HG02588 (cell line): ENCODE data around the gene RAB11FIP3.

Experiments
- ATAC-seq: cut with Tn5 transposase; IDR thresholded peaks from one replicate; pipeline ENCODE4 v1.9.1; 2021; ENCODE audit warnings: mild to moderate bottlenecking, moderate library complexity; ENCODE audit not compliant: unreplicated experiment

The RAB11FIP3 gene

DNA sequence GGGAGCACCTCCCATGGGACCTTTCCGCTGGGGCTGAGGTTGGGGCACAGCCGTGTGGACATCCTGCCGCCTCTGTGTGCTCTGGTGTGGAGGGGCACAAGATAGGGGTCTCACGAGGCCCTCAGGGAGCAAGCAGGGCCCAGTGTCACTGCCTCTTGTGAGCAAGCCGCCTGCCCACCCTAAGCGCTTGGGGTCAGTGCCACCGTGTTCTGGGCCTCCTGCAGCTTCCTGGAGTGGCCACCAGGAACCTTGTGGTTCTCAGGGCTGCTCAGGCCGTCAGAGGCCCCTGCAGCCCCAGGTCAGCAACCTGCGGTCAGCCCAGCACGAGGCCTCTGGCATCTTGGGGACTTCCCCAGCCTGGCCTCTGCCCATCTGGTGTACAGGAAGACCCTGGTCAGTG lies 88.5 kb downstream of the RAB11FIP3 start:
- no peak for ATAC-seq

DNA sequence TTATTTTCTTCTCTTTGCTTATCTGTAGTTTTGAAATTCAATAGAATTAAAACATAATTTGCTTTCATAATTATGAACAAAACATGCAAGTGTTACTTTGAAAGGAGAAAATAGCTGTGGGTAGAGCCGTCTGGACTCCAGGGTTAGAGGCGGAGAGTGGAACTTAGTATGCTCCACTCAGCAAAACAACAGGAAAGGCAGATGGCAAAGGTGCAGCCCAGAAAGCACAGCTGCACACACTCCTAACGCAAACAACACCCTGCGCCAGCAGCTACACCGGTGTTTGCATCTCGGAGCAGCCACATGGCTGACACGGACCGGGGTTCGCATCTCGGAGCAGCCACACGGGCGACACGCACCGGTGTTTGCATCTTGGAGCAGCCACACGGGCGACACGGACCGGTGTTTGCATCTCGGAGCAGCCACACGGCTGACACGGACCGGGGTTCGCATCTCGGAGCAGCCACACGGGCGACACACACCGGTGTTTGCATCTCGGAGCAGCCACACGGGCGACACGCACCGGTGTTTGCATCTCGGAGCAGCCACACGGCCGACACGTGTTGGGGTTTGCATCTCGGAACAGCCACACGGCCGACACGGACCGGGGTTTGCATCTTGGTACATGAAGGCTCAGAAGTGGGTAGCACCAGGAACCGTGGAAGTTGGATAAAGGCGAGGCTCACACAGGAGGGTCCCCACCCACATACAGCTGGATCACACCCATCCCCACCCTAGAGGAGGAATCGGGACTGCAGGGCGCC lies 89.9 kb downstream of the RAB11FIP3 start:
- ATAC-seq, result no peak

DNA sequence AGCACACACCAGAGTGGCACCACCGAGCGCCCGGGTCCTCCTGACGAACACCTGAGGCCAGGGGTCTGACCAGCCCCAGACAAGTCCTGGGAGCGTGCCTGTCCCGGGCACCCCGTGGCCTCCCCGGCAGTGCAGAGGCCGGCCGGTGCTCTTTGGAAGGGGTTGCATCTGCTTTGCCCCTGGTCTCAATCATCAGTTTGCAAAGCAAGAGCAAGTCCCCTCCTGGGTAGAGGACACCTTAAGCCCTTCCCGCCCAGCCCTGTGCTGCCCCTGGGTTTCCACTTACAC lies 90.4 kb downstream of the RAB11FIP3 start:
- ATAC-seq, result no peak

DNA sequence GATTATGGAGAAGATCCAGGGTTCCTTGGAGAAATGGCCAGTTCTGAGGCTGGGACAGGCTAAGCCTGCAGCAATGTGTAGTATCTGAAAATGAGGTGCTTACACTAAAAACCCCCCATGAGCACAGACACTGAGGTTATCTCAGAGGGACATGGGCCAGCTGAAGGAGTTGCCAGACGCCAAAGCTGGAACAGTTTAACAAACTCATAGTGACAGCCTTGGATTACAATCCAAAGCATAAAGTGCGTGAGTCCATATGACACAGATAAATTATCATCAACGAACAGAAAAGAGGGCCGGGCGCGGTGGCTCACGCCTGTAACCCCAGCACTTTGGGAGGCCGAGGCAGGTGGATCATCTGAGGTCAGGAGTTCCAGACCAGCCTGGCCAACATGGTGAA lies 90.9 kb downstream of the RAB11FIP3 start:
- no peak for ATAC-seq

DNA sequence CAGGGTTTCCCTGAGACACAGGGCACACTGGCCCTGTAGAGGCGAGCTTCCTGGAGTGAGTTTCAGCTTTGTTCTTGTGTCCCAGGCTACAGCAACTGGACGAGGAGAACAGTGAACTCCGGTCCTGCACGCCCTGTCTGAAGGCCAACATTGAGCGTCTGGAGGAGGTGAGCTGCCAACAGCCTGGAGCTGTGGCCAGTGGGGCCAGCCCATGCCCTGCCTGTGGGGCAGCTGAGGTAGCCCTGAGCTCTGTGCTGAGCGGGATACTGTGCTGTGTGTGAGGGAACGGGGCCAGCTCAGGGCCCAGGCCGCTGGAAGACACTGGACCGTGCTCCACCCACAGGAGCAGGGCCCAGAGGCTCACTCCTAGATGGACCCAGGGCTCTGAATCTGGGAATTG lies 93.4 kb downstream of the RAB11FIP3 start:
- no peak for ATAC-seq

DNA sequence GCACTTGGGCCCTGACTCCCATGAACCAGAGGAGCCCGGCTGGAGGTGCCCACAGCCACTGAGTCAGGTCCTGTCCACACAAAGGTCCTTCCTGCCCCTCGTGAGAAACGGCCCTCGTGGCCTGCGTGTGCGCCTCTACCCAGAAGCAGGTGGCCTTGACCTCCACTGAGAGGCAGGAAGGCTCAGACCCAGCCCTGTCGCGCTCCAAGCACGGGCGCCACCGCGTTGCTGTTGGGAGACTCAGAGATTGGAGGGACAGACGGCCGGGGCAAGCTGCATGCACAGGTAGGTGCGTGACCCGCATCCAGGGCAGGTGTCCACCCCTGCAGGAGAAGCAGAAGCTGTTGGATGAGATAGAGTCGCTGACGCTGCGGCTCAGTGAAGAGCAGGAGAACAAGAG lies 94.0 kb downstream of the RAB11FIP3 start:
- ATAC-seq, result no peak

DNA sequence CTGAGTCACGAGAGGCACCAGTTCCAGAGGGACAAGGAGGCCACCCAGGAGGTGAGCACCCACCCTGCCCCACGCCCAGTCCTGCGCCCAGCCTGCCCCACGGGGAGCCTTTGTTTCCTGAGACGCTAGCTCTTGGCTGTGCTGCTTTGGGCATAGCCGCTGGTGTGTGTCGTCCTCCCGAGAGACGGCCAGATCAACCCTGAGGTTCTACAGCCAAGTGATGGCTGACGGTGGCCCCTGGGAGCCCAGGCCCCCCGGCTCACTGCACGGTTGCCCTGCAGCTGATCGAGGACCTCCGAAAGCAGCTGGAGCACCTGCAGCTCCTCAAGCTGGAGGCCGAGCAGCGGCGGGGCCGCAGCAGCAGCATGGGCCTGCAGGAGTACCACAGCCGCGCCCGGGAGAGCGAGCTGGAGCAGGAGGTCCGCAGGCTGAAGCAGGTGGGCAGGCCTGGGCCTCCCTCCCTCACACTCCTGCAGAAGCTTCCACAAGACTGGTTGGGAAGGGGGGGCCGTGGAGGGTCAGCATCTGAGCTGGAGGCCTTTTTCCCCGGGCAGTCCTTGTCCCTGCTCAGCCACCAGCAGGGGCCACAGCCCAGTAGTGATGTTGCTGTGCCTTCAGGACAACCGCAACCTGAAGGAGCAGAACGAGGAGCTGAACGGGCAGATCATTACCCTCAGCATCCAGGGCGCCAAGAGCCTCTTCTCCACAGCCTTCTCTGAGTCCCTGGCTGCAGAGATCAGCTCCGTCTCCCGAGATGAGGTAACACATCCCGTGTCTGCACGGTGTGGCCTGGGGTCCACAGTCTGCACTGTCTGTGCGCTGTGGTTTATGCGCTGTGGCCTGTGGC lies 94.6 kb downstream of the RAB11FIP3 start:
- ATAC-seq, result no peak

DNA sequence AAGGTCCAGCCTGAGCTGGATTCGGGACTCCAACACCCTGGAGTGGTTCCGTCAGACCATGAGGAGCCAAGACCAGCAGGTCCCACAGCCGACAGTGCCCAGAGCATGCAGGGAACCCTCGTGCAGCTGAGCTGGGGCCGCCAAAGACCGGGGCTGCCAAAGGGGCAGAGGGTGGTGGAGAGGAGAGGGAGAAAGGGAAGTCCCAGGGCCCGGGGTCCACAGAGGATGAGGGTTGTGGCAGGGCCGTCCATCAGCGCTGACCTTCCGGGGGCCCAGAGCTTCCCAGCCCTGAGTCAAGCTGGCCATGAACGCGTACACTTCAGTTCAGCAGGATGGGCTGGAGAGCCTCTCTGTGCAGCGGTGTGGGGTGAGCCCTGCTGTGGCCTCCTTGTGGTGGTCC lies 95.4 kb downstream of the RAB11FIP3 start:
- ATAC-seq, result no peak

DNA sequence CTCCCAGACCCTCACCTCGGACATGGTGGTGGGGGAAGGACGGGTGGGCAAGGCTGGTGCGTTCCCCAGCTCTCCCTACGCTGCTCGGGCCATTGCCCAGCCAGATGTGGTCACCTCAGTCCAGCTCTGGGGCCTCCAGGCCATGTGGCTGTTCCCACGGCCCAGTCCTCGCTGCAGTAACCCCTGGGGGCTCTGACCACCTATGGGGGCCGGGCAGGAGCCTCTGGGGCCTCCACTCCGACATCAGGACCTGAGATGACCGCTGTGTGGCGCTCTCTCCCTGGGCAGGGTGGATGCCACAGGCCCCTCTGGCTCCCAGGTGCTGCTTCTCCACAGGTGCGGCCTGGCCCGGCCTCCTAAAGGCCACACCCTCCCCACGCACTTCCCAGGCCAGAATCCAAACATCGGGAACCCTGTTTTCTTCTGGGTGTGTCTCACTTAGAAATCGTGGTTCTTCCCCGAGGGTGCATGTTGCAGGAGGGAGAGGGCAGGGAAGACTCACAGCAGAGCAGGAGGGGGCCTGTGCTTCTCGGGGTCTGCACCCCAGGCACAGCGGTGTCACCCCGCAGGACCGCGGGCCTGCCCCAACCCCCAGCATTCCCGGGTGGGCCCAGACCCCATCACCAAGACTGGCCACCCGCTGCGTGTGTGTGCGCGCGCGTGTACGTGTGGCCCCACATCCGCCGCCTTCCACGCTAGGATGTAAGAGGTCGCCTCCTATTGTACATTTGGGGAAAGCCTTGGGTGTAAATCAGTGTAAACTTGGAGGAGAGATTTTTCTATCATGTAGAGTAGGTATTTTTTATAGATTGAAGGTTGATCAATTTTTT lies 96.1 kb downstream of the RAB11FIP3 start:
- ATAC-seq, result no peak

DNA sequence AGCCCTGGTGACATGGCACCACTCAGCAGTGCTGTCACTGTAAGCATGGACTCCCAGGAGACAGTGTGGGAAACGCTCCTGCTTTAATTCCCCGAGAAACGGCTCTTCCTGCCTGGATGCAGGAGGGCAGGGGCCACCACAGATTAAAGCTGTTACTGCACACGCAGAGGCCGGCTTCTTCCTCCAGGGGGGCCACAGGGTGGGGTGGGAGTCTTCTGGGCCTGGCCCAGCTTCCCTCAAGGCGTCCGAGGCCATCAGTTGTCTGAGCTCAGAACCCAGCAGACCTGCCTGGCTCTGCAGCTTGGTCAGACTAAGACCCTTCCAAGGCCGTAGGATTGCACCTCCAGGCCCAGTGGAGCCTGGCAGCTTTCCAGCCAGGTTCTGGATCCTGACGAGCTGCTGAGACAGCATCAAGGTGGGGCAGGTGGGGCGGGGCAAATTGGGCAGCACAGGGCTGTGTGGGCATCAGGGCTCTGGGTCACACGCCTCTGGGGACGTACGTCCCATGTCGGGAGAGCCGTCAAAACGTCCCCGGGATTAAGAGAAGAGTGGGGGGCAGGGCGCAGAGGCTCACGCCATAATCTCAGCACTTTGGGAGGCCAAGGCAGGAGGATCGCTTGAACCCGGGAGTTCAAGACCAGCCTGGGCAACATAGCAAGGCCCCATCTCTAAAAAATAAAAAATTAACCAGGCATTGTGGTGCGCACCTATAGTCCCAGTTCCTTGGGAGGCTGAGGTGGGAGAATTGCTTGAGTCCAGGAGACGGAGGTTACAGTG lies 97.1 kb downstream of the RAB11FIP3 start:
- ATAC-seq, result no peak

DNA sequence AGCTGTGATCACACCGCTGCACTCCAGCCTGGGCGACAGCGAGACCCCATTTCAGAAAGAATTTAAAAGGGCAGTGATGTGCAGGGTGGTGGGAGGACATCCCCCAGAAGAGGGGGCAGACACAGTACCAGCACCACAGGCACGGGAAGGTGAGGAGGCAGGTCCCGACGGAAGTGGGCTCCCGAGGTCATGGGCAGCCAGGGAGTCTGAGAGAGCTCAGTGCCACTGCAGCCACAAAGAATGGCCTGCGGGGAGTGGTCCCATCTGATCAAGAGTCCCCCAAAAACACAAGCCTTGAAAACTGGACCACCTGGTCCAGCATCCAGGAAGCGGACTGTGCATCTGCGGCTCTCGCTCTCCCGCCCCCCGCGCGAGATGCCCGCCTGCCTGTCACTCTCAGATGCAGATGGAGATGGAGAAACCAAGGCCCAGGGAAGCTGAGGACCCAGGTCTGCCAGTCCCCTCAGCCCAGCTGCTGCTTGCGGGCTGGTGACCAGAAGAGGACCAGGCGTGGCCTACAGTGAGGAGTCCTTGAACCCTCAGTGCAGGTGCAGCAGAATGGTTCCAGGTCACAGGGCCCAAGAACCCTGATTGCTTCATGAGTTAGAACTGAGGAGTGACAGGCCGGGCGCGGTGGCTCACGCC lies 97.8 kb downstream of the RAB11FIP3 start:
- no peak for ATAC-seq

DNA sequence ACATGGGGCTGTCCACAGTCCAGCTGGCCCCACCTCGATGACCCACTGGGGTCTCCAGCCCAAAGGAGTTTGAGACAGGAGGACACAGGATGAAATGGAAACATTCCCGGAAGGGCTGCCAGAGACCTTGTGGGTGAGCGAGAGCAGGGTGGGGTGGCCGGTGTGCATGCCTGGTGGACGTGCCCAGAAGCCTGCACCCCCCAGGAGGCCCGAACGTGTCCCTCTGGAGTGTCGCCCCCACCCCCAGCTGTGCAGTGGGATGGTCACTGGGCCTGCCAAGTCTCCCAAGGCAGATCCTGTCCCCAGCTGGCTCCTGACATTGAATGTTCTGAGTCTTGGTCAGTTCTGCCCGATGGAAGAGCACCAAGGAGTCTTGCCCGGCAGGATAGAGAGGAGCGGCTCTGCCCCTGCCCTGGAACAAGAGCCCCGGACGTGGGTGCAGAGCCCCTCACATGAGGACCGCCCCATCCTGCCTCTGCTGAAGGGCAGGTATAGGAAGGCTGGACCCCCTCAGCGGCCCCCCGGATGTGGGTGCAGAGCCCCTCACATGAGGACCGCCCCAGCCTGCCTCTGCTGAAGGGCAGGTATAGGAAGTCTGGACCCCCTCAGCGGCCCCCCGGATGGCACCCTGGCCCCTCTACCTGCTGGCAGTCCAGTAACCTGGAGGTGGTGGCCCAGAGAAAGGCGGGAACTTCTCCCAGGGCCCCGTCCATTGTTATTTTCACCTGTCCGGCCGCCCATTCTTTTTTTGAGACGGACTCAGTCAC lies 99.0 kb downstream of the RAB11FIP3 start:
- ATAC-seq, result no peak

DNA sequence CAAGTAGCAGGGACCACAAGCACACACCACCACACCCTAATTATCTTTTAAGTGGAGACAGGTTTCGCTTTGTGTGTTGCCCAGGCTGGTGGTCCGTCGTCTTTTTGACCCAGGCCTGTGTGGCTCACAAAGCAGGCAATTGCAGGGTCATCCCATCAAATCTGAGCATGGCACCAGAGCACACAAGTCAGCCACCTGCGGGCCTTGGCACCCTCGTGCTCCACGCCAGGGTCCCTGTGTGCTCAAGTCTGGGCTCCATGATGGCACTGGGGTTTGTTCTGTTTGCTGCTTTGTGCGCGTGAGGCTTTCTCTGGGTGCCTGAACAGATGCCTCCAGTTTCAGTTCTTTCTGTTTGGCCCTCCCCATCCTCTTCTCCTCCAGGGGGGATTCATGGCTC lies 99.7 kb downstream of the RAB11FIP3 start:
- ATAC-seq, result no peak

DNA sequence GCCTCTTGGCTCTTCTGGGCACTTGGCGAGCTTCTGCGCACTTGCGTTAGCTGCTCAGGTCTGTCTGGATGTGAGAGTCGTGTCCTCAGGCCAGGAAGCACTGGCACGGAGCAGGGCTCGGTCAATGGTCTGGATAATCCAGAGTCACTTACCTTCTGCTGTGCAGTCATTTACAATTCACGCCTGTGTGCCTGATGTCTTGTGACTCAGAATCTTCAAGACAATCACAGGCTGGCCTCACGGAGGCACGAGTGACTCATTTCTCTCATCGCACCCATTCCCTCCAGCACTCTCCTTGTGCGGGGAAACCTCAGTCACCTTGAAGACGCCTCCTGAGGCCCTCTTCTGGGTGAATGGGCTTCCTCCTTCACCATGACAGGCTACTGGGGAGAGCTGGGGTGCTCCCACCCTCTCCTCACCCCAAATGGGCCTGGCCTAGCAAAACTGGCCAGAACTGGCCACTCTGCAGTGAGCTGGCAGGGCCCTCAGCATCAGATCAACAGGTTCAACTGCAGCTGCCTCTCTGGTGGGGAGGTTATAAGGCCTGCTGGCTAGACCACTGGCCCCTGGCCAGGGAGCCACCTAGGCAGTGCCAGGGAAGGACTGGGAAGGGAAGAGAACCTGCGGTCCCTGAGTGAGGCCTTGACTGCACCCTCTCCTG lies 100.2 kb downstream of the RAB11FIP3 start:
- no peak for ATAC-seq

DNA sequence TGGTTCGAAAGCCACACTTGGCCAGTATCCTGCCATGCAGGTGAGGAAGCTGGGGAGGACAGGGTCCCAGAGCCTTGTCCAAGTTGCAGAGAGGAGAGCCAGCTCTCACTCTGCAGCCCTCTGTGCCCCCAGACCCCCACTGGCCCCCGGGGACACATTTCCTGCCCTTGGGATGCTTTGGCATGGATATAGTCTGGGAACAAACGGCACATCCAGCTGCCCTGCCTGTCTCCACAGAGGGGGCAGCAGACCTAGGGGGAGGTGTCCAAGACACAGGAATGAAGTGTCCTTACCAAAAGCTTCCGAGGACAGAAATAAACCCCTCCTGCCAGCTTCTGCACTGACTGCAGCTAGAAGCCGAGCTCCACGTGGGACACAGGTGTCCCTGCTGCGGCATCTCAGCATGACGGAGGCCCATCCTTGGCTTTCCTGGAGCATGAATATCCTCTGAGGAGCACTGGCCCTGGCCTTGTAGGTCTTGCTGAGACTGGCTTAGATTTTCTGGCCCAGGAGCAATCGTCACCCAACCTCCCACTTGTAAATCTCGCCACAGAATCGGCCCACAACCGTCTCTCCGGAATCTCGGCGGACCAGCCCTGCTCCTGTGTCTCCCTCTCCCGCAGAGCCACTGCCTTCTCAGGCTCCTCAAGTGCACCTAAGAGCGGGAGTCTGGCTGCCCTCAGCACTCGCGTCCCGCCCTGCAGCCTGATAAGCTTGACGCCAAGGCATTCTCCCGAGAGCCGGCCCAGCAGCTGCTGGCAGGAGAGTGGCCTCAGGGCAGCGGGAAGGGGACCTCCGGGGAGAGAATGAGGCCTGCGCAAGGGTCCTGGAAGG lies 100.9 kb downstream of the RAB11FIP3 start:
- ATAC-seq, result no peak

DNA sequence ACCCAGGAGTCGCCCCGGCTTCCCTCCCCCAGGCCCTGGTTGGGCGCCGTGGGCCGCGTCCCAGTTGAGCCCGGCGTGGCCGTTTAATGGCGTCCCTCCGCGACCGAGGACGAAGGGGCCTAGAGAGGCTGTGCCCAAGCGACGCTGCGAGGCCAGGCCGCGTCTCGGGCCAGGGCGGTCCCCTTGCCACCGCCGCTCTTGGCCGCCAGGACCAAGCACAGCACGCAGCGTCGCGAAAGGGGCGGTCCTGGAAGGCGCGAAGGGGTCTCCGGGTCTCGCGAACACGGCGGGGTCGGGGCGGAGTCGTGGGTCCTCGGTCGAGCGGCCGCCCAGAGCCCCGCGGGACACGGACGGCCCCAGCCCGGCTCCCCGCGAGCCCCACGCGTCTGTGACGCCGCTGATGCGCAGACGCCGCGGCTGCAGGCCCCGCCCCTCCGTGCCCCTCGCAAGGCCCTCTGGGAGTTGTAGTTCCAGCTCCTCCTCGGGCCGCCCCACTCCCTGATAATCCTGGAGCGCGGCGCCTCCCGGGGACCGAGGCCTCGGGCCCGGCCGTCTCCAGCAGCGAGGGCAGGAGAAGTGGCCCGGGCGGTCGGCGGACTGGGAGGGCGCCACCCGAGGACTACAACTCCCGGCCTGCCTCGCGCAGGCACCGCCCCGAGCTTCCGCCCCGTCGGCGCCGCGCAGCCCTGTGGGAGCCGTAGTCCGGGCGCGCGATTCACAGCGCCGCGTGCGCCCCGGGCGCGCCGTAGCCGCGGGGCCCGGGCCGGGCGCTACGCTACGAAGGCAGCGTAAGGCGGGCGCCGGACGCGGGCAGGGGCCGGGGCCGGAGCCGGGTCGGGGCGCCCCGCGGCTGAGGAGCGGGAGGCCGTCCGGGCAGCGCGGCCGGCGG lies 101.8 kb downstream of the RAB11FIP3 start, which contains the start of gene CAPN15:
CAPN15 (plus strand) TSS at position 698 of the 889 bp plus-strand sequence. CDS start 19,127 bp downstream, outside the sequence.
- ATAC-seq, result peak; percentile 65
